ENCODE data around the gene BAIAP2L1. TPM values are rescaled to one million over a fixed set of nuclear protein-coding genes. Genes with fewer than 3 reads are reported as not detected.
A peak's percentile ranks its signal among the peaks of the same experiment; 100 is the strongest.

Gene BAIAP2L1
- polyA plus RNA-seq, 1 donor (not counting 4 experiments of a cell fraction or from before 2014, with no cell fraction given) = 41.7 TPM

DNA sequence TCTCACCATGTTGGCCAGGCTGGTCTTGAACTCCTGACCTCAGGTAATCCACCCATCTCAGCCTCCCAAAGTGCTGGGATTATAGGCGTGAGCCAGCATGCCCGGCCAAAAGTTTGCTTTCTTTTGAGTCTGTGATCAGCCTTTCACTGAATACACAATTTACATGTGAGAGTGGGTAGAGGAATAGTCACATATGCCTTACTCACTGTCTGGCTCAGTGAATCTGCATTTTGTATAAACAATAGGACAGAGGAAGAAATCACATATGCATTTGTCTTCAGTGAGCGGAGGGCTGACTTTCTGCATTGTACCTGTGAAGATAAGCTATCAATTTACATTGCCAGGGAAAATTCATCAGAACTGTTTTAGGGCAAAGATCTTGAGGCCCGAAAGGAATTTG is 146.4 kb downstream of the BAIAP2L1 start:
- Histone ChIP-seq H3K27ac (ENCODE audit: control insufficient read depth, insufficient read depth, low read length) (no peak overlapping the region), H3K4me2 (ENCODE audit: control insufficient read depth, extremely low read depth, insufficient read depth, low read depth, low read length) (no peak overlapping the region)

GRCh38 chr7:98252425-98253054 is 148.3 kb downstream of the BAIAP2L1 start:
- peak overlapping the region; percentile 94 for H2AFZ ChIP-seq (ENCODE audit: control insufficient read depth, low read length)
- dilution Hi-C loops (cut with MboI; ENCODE audit: extremely low pct_ligation_motif_present, low sequenced_read_pairs) = no loop called here
- no peak for DNase-seq (ENCODE audit: low read depth, low spot score)

More for the DNA sequence above, 146.4 kb downstream of the BAIAP2L1 start:
- no peak for FAIRE-seq
- H3K4me1 ChIP-seq (ENCODE audit: control insufficient read depth, extremely low read depth, insufficient read depth, low read length) = peaks cover 6% of the 10 kb centered on the region
- peaks cover 17% of the 10 kb centered on the region for H3K79me2 ChIP-seq (ENCODE audit: control insufficient read depth, insufficient read depth, low read length)
- no peak overlapping the region for H3K9ac ChIP-seq (ENCODE audit: control insufficient read depth, extremely low read depth, insufficient read depth, low read length)
- no peak overlapping the region for H3K4me3 ChIP-seq (ENCODE audit: control insufficient read depth in 2 of 3, extremely low read depth in 1 of 3, insufficient read depth in 2 of 3, low read depth in 1 of 3, low read length in 3 of 3)
- H3K27me3 ChIP-seq (ENCODE audit: control insufficient read depth, extremely low read depth, insufficient read depth, low read length) = no peaks in the 10 kb centered on the region
- no peak for TF ChIP-seq EZH2 (IDR thresholded peaks at IDR 0.05; ENCODE audit: low read length)
- no peak for TF ChIP-seq CTCF (optimal IDR thresholded peaks at IDR 0.05 in 1 of 3, IDR thresholded peaks at IDR 0.05 in 1 of 3, conservative IDR thresholded peaks at IDR 0.05 in 1 of 3; ENCODE audit: extremely low read depth in 1 of 3, insufficient read depth in 2 of 3, low read length in 3 of 3)
- no peak overlapping the region for H2AFZ ChIP-seq (ENCODE audit: control insufficient read depth, low read length)
- H3K9me1 ChIP-seq (ENCODE audit: control insufficient read depth, extremely low read depth, insufficient read depth, low read length) = no peaks in the 10 kb centered on the region
- dilution Hi-C loops (cut with MboI; ENCODE audit: extremely low pct_ligation_motif_present, low sequenced_read_pairs) = no loop called here
- H4K20me1 ChIP-seq (ENCODE audit: control insufficient read depth, extremely low read depth, insufficient read depth, low read length) = no peaks in the 10 kb centered on the region
- no peaks in the 10 kb centered on the region for H3K9me3 ChIP-seq (ENCODE audit: control insufficient read depth, low read depth, low read length)
- no peak for DNase-seq (ENCODE audit: low read depth, low spot score)
- peaks cover 0 to 7% of the 10 kb centered on the region in 2 experiments for H3K36me3 ChIP-seq (ENCODE audit: control insufficient read depth in 2 of 2, extremely low read depth in 1 of 2, insufficient read depth in 2 of 2, low read length in 2 of 2)

More at GRCh38 chr7:98252425-98253054, 148.3 kb downstream of the BAIAP2L1 start:
- Histone ChIP-seq H4K20me1 (ENCODE audit: control insufficient read depth, extremely low read depth, insufficient read depth, low read length) (no peaks in the 10 kb centered on the region), H3K4me1 (ENCODE audit: control insufficient read depth, extremely low read depth, insufficient read depth, low read length) (peaks cover 8% of the 10 kb centered on the region), H3K79me2 (ENCODE audit: control insufficient read depth, insufficient read depth, low read length) (peaks cover 17% of the 10 kb centered on the region), H3K36me3 (ENCODE audit: control insufficient read depth in 2 of 2, extremely low read depth in 1 of 2, insufficient read depth in 2 of 2, low read length in 2 of 2) (peaks cover 0 to 5% of the 10 kb centered on the region in 2 experiments), H3K4me3 (ENCODE audit: control insufficient read depth in 2 of 3, extremely low read depth in 1 of 3, insufficient read depth in 2 of 3, low read depth in 1 of 3, low read length in 3 of 3) (peak overlapping the region; percentile 79 to 96 (median 88)), H3K27me3 (ENCODE audit: control insufficient read depth, extremely low read depth, insufficient read depth, low read length) (no peaks in the 10 kb centered on the region), H3K4me2 (ENCODE audit: control insufficient read depth, extremely low read depth, insufficient read depth, low read depth, low read length) (peak overlapping the region; percentile 81), H3K9me3 (ENCODE audit: control insufficient read depth, low read depth, low read length) (no peaks in the 10 kb centered on the region), H3K27ac (ENCODE audit: control insufficient read depth, insufficient read depth, low read length) (peak overlapping the region; percentile 46), H3K9me1 (ENCODE audit: control insufficient read depth, extremely low read depth, insufficient read depth, low read length) (no peaks in the 10 kb centered on the region), H3K9ac (ENCODE audit: control insufficient read depth, extremely low read depth, insufficient read depth, low read length) (peak overlapping the region; percentile 80)
- peak in 1 of 3 experiments; percentile 21 for TF ChIP-seq CTCF (optimal IDR thresholded peaks at IDR 0.05 in 1 of 3, IDR thresholded peaks at IDR 0.05 in 1 of 3, conservative IDR thresholded peaks at IDR 0.05 in 1 of 3; ENCODE audit: extremely low read depth in 1 of 3, insufficient read depth in 2 of 3, low read length in 3 of 3)
- TF ChIP-seq EZH2 (IDR thresholded peaks at IDR 0.05; ENCODE audit: low read length) = no peak
- no peak for FAIRE-seq

Measured in keratinocyte (primary cell).